ENCODE results near the gene PDCD5.
A peak's percentile ranks its signal among the peaks of the same experiment; 100 is the strongest.

The PDCD5 gene

DNA sequence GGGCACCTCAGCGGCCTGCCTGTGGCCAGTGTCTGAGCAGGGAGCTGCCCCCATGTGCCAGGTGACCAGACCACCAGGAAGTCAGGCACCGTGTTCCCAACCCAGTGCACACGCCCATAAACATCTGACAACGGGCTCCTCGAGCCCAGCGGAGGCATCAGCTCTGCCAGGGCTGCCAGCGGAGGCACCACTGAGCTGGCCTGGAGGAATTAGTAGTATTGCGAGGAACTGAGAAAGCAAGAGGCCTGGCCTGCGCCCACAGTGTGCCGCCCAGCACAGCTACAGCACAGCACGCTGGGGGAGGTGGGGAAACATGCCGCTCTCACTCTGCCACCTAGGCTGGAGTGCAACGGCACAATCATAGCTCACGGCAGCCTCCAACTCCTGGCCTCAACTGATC, 49.3 kb downstream of the PDCD5 start:
- DNase-seq = no peak

- peak in 9 of 56 donors; percentile 2 to 41 (median 5) for DNase-seq
Observed at GRCh38 chr19:32631381-32631780, 50.4 kb downstream of the PDCD5 start.
